Neural progenitor cell (in vitro differentiated cells): ENCODE data around the gene GPR61.

Source experiments
- CTCF ChIP-seq: fragments of 200-600 bp; sonication (generic); IDR thresholded peaks from 2 replicates; pipeline ENCODE4 v1.5.1; 2017; ENCODE audit warnings: antibody characterized with exemption, mild to moderate bottlenecking
- EZH2 ChIP-seq: fragments of 200-600 bp; sonication (generic); IDR thresholded peaks from 2 replicates; pipeline ENCODE4 v1.6.1; 2017; ENCODE audit warnings: antibody characterized with exemption, mild to moderate bottlenecking, moderate library complexity

GRCh38 chr1:109500941-109501381 is 38.7 kb upstream of the GPR61 start:
- TF ChIP-seq CTCF (no peak), EZH2 (no peak)
